Type B pancreatic cell (in vitro differentiated cells): ENCODE results near the gene PNKP. TPM values are rescaled to one million over a fixed set of nuclear protein-coding genes. Genes with fewer than 3 reads are reported as not detected.

Experiments
- DNase-seq: peaks from one replicate; pipeline ENCODE4 v3.0.0; 2021; ENCODE audit warnings: mixed read lengths; ENCODE audit not compliant: unreplicated experiment; ENCODE audit errors: extremely low spot score
- H3K27ac Mint-ChIP-seq: 2 replicates; pipeline ENCODE4 v1.8.0; 2021; ENCODE audit warnings: mild to moderate bottlenecking, mixed read lengths
- H3K27me3 Mint-ChIP-seq: 2 replicates; pipeline ENCODE4 v1.8.0; 2021; ENCODE audit warnings: mixed read lengths
- H3K36me3 Mint-ChIP-seq: 2 replicates; pipeline ENCODE4 v1.8.0; 2021; ENCODE audit warnings: mixed read lengths
- H3K4me1 Mint-ChIP-seq: one replicate; pipeline ENCODE4 v1.8.0; 2021; ENCODE audit warnings: mixed read lengths; ENCODE audit not compliant: unreplicated experiment
- H3K4me3 Mint-ChIP-seq: 2 replicates; pipeline ENCODE4 v1.8.0; 2021; ENCODE audit warnings: mild to moderate bottlenecking, mixed read lengths
- H3K9me3 Mint-ChIP-seq: 2 replicates; pipeline ENCODE4 v1.8.0; 2021; ENCODE audit warnings: mixed read lengths
- total RNA-seq: library from RNA; stranded (reverse); gene quantifications from 2 replicates; pipeline ENCODE4 v1.2.1, GENCODE V29; 2021; ENCODE audit warnings: low replicate concordance
- TF ChIP-seq, protein P1 (sequence below): fragments of 200-600 bp; sonication (generic); conservative IDR thresholded peaks from 2 replicates; pipeline ENCODE4 v1.5.0; 2021; ENCODE audit warnings: antibody characterized with exemption, mild to moderate bottlenecking

The PNKP gene
- total RNA-seq, 1 donor from 2014 or later = 125 TPM

DNA sequence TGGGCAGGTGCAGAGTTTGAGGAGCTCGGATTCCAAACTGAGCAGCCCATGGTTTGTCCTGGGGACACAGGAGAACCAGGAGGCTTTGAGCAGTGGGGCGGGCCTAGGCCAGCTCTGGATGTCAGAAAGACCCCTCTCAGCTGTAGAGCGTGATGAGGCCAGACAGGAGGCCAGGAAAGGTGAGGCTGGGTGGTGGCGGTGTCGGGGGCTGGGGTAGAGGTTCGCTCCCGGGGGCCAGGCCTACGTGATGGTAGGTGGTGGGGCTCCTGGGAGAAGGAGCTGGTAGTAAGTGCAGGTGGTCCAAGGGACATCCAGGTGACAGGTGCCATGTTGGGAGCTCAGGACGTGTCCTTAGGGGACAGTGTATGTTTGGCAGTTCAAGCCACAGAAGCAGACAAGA is 30.0 kb downstream of the PNKP start:
- H3K4me3 Mint-ChIP-seq = no peak overlapping the region
- H3K9me3 Mint-ChIP-seq = no peaks in the 10 kb centered on the region
- peaks cover 30% of the 10 kb centered on the region for H3K36me3 Mint-ChIP-seq
- H3K4me1 Mint-ChIP-seq = peaks cover 4% of the 10 kb centered on the region
- H3K27me3 Mint-ChIP-seq = no peaks in the 10 kb centered on the region
- no peak for DNase-seq
- H3K27ac Mint-ChIP-seq = no peak overlapping the region
- TF ChIP-seq, protein P1, sequence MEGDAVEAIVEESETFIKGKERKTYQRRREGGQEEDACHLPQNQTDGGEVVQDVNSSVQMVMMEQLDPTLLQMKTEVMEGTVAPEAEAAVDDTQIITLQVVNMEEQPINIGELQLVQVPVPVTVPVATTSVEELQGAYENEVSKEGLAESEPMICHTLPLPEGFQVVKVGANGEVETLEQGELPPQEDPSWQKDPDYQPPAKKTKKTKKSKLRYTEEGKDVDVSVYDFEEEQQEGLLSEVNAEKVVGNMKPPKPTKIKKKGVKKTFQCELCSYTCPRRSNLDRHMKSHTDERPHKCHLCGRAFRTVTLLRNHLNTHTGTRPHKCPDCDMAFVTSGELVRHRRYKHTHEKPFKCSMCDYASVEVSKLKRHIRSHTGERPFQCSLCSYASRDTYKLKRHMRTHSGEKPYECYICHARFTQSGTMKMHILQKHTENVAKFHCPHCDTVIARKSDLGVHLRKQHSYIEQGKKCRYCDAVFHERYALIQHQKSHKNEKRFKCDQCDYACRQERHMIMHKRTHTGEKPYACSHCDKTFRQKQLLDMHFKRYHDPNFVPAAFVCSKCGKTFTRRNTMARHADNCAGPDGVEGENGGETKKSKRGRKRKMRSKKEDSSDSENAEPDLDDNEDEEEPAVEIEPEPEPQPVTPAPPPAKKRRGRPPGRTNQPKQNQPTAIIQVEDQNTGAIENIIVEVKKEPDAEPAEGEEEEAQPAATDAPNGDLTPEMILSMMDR = no peak

DNA sequence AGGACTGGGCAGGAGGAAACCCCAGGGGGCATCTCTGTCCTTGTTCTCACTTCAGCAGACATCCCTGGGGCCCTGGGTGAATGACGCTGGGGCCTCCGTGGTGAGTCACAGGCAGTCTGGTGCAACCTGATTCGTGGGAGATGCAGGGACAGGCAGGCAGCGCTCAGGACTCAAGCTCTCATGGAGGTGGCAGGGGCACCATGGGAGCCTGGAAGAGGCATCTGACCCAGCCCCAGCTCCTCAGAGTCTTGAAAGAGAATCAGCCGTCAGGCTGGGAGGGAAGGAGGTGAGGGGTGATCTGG is 30.4 kb downstream of the PNKP start:
- TF ChIP-seq, protein P1 = no peak
- Mint-ChIP-seq H3K36me3 (peaks cover 30% of the 10 kb centered on the region), H3K9me3 (no peaks in the 10 kb centered on the region), H3K27me3 (no peaks in the 10 kb centered on the region), H3K27ac (no peak overlapping the region), H3K4me1 (peaks cover 4% of the 10 kb centered on the region), H3K4me3 (no peak overlapping the region)
- peak; percentile 62 for DNase-seq

DNA sequence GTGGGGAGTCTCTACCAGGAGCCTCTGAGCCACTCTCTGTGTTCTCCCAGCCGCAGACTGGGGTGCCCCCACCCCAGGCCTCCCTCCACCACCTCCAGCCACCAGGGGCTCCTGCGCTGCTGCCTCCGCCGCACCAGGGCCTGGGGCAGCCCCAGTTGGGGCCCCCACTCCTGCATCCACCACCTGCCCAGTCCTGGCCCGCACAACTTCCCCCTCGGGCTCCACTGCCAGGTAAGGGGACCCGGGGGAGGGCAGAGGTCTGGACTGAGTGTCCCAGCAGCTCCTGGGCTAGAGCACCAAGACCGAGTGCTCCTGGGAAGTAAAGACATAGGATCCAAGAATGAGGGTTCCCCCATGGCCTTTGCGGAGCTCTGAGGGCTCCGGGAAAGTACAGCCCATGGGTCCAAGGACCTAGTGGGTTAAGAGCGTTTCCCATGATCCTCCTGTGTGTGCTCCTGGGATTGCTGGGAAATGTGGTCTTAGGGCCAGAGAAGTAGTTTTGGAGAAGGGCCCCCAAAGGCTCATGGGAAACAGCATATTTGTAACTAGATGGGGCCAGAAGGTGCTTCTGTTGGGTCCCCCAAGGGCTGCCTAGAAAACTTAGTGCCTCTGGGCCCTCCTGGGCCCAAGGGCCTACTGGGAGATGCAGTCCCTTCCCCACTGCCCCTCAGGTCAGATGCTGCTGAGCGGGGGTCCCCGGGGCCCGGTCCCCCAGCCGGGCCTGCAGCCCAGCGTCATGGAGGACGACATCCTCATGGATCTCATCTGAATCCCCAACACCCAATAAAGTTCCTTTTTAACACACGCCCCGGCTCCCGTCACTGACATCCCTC is 31.0 kb downstream of the PNKP start:
- Mint-ChIP-seq H3K9me3 (no peaks in the 10 kb centered on the region), H3K27me3 (no peaks in the 10 kb centered on the region), H3K27ac (no peak overlapping the region), H3K4me1 (peaks cover 4% of the 10 kb centered on the region), H3K4me3 (no peak overlapping the region), H3K36me3 (peaks cover 30% of the 10 kb centered on the region)
- no peak for DNase-seq
- TF ChIP-seq, protein P1 = no peak

DNA sequence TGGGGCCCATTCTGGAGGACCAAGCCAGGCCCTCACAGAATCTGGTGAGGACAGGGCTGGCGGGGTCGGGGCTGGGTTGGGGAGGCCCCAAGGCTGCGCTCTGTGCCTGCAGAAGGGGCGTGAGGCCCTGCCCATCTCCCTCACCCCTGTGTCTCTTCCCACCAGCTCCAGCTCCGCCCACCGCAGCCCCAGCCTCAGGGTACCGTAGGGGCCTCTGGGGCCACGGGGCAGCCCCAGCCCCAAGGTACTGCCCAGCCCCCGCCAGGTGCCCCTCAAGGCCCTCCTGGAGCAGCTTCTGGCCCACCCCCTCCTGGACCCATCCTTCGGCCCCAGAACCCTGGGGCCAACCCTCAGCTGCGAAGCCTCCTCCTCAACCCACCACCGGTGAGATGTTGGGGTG is 31.8 kb downstream of the PNKP start:
- no peak overlapping the region for H3K4me3 Mint-ChIP-seq

DNA sequence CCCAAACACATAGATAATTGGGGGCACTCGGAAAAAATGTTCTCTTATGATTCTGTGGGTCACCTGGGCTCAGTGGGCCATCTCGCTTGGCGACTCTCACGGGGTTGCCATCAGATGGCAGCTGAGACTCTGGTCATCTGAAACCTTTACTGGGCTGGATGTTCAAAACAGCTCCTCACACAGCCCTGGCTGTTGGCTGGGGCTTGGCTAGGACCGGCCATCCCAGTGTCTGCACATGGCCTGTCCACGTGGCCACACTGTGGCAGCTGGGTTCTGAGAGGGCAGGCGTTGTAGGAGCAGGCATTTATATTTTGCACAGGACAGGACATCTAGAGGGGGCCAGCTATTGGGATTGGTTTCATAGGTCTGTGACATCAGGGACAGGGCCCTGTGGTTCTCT is 33.8 kb downstream of the PNKP start:
- Mint-ChIP-seq H3K9me3 (no peaks in the 10 kb centered on the region), H3K27me3 (no peaks in the 10 kb centered on the region), H3K4me1 (peaks cover 4% of the 10 kb centered on the region), H3K36me3 (peaks cover 16% of the 10 kb centered on the region), H3K4me3 (no peak overlapping the region), H3K27ac (no peak overlapping the region)
- TF ChIP-seq, protein P1 = no peak
- DNase-seq = no peak

More for the DNA sequence above, 31.8 kb downstream of the PNKP start:
- DNase-seq = no peak
- Mint-ChIP-seq H3K9me3 (no peaks in the 10 kb centered on the region), H3K4me1 (peaks cover 4% of the 10 kb centered on the region), H3K36me3 (peaks cover 27% of the 10 kb centered on the region), H3K27me3 (no peaks in the 10 kb centered on the region), H3K27ac (no peak overlapping the region)
- TF ChIP-seq, protein P1 = no peak
